GM12801 (cell line): ENCODE data around the gene BTG3.

Experiments
- CTCF ChIP-seq: IDR thresholded peaks from one replicate; pipeline ENCODE4 v1.5.1; 2011; ENCODE audit warnings: control low read depth; ENCODE audit not compliant: insufficient read length; ENCODE audit errors: extremely low read depth

The BTG3 gene

GRCh38 chr21:17550671-17551308 lies 61.9 kb downstream of the BTG3 start:
- TF ChIP-seq CTCF: no peak

- TF ChIP-seq CTCF: no peak
Measured at GRCh38 chr21:17548262-17548661, 64.4 kb downstream of the BTG3 start.

GRCh38 chr21:17545007-17545406 lies 67.7 kb downstream of the BTG3 start:
- no peak for TF ChIP-seq CTCF
